NCI-H345 treated with DMSO at 0.1 percent for 48 hours (cell line): Measurements from ENCODE around the gene RUNX1.
"Not testable (repeated sequence)": the region's sequence is repeated elsewhere in the genome, so short reads cannot be mapped to it uniquely, and the experiment has no call there.

Experiments used
- DNase-seq: peaks from one replicate; lab custom pipeline; 2025; ENCODE audit not compliant: unreplicated experiment; lab: John Stamatoyannopoulos, UW

RUNX1 gene

GRCh38 chr21:34973685-34974084 is 75.4 kb downstream of the RUNX1 start:
- no peak for DNase-seq

- no peak for DNase-seq
Observed at GRCh38 chr21:34971656-34972055, 77.4 kb downstream of the RUNX1 start.

- DNase-seq = no peak
Observed at GRCh38 chr21:34970566-34970965, 78.5 kb downstream of the RUNX1 start.

- no peak for DNase-seq
Observed at GRCh38 chr21:34970167-34970500, 79.0 kb downstream of the RUNX1 start.

GRCh38 chr21:34969423-34970166 is 79.5 kb downstream of the RUNX1 start:
- no peak for DNase-seq

- DNase-seq = no peak
Observed at GRCh38 chr21:34968414-34969333, 80.4 kb downstream of the RUNX1 start.

GRCh38 chr21:34967509-34968289 is 81.4 kb downstream of the RUNX1 start:
- DNase-seq = no peak

- DNase-seq = not testable (repeated sequence)
Observed at GRCh38 chr21:34966881-34967280, 82.2 kb downstream of the RUNX1 start.

GRCh38 chr21:34965200-34966174 is 83.6 kb downstream of the RUNX1 start:
- DNase-seq = no peak

- no peak for DNase-seq
Observed at GRCh38 chr21:34962586-34963222, 86.4 kb downstream of the RUNX1 start.

- no peak for DNase-seq
Observed at GRCh38 chr21:34962136-34962535, 87.0 kb downstream of the RUNX1 start.

- DNase-seq = no peak
Observed at GRCh38 chr21:34960687-34961086, 88.4 kb downstream of the RUNX1 start.

- no peak for DNase-seq
Observed at GRCh38 chr21:34959607-34960006, 89.5 kb downstream of the RUNX1 start.

GRCh38 chr21:34958040-34958439 is 91.1 kb downstream of the RUNX1 start:
- no peak for DNase-seq

GRCh38 chr21:34956416-34957316 is 92.4 kb downstream of the RUNX1 start:
- DNase-seq = no peak

- no peak for DNase-seq
Observed at GRCh38 chr21:34953950-34954349, 95.2 kb downstream of the RUNX1 start.

GRCh38 chr21:34952701-34953100 is 96.4 kb downstream of the RUNX1 start:
- DNase-seq = peak; percentile 89

GRCh38 chr21:34951868-34952267 is 97.2 kb downstream of the RUNX1 start:
- not testable (repeated sequence) for DNase-seq

GRCh38 chr21:34950980-34951379 is 98.1 kb downstream of the RUNX1 start:
- no peak for DNase-seq
